K562 (cell line): Measurements from ENCODE around the gene CCDC88C. TPM values are rescaled to one million over a fixed set of nuclear protein-coding genes. Genes with fewer than 3 reads are reported as not detected.

Experiments used
- AFF4 ChIP-seq: sonication (generic); formaldehyde crosslinking; IDR thresholded peaks from 2 replicates; pipeline ENCODE4 v1.8.0; 2023; ENCODE audit warnings: mild to moderate bottlenecking, missing genetic modification reagents
- CBX5 ChIP-seq: IDR thresholded peaks from 2 replicates; pipeline ENCODE4 v1.6.1; 2014; ENCODE audit warnings: low read depth, borderline replicate concordance
- NFATC3 ChIP-seq: fragments of 450-650 bp; IDR thresholded peaks from 2 replicates; pipeline ENCODE4 v1.6.1; 2017; ENCODE audit warnings: mild to moderate bottlenecking
- NR4A1 ChIP-seq, 2 experiments: fragments of 250-450 bp in 1 of 2; fragments of 450-650 bp in 1 of 2; sonication (Bioruptor Pico) in 1 of 2; IDR thresholded peaks; 2 replicates each; pipeline versions ENCODE4 v1.4.0 to v1.6.1; 2016 to 2020; ENCODE audit warnings: mild to moderate bottlenecking in 2 of 2, missing compliant biosample characterization in 1 of 2, missing genetic modification characterization in 1 of 2, moderate library complexity in 1 of 2
- NUFIP1 ChIP-seq: fragments of 450-650 bp; IDR thresholded peaks from 2 replicates; pipeline ENCODE4 v1.6.1; 2018; ENCODE audit not compliant: partially characterized antibody
- ZBTB1 ChIP-seq: sonication (generic); formaldehyde crosslinking; IDR thresholded peaks from 2 replicates; pipeline ENCODE4 v1.8.1; 2023; ENCODE audit warnings: missing genetic modification reagents, low read depth, mild to moderate bottlenecking, borderline replicate concordance
- polyA plus RNA-seq, 8 experiments: library from polyadenylated mRNA; depleted of rRNA in 4 of 8; stranded (reverse) in 5 of 8; unstranded in 3 of 8; fragments of >200 nt; fragmentation: Nextera tagmentation in 2 of 8; fragmentation: Illumina TruSeq in 1 of 8; extraction: Ambion mirVana in 2 of 8; extraction: Trizol in 1 of 8; gene quantifications; 2 replicates each; pipeline versions ENCODE4 v1.2.1 to v1.2.3, GENCODE V29; 2011 to 2014; ENCODE audit warnings: inconsistent platforms in 1 of 8, missing spikeins in 1 of 8
- total RNA-seq, 7 experiments: library from RNA; depleted of rRNA in 6 of 7; stranded (reverse); fragments of >200 nt in 6 of 7; fragmentation: Illumina TruSeq in 2 of 7; extraction: Trizol in 2 of 7; gene quantifications; 2 replicates each; pipeline versions ENCODE4 v1.2.1 to v1.2.3, GENCODE V29; 2011 to 2021; ENCODE audit warnings: low replicate concordance in 1 of 7

CCDC88C gene
- total and polyA plus RNA-seq, 9 of the 15 experiments (the other 6 are each of a cell fraction or from before 2014, with no cell fraction given), result 0.62 to 22.5 (median 10.7) TPM

- no peak for TF ChIP-seq AFF4 (CRISPR knock-in tag)
- no peak for TF ChIP-seq NUFIP1
- no peak for TF ChIP-seq NFATC3
- no peak for TF ChIP-seq NR4A1 (CRISPR knock-in tag; IDR thresholded peaks at IDR 0.05)
- no peak for TF ChIP-seq NR4A1 (tag; IDR thresholded peaks at IDR 0.05)
- TF ChIP-seq CBX5, result no peak
- no peak for TF ChIP-seq ZBTB1 (CRISPR knock-in tag)
These were observed 106.9 kb downstream of the CCDC88C start (continued) for GRCh38 chr14:91310606-91311283.
